GM23338 (cell line): ENCODE data around the gene RNF41. TPM values are rescaled to one million over a fixed set of nuclear protein-coding genes. Genes with fewer than 3 reads are reported as not detected.

Source experiments
- ATAC-seq: fragments of 200-7000 bp; cut with Tn5 transposase; 3 replicates; pipeline ENCODE4 v1.9.1; 2020
- DNase-seq: peaks from one replicate; pipeline ENCODE4 v3.0.0-alpha.2; 2015; ENCODE audit warnings: low spot score
- H2AFZ ChIP-seq: fragments of 200-600 bp; sonication (generic); 2 replicates; pipeline ENCODE4 v1.8.0; 2016; ENCODE audit warnings: antibody characterized with exemption, mild to moderate bottlenecking, moderate library complexity
- H3F3A ChIP-seq: fragments of 200-600 bp; sonication (generic); replicated peaks from 2 replicates; pipeline ENCODE4 v1.8.0; 2017; ENCODE audit warnings: antibody characterized with exemption, mixed run types, low read depth
- H3K27ac ChIP-seq: fragments of 200-600 bp; sonication (generic); 2 replicates; pipeline ENCODE4 v1.6.1; 2016; ENCODE audit warnings: low read depth
- H3K27me3 ChIP-seq: fragments of 200-600 bp; sonication (generic); 2 replicates; pipeline ENCODE4 v1.8.0; 2016; ENCODE audit warnings: mild to moderate bottlenecking, mixed run types, moderate library complexity; ENCODE audit not compliant: insufficient read depth
- H3K36me3 ChIP-seq: fragments of 200-600 bp; sonication (generic); 2 replicates; pipeline ENCODE4 v1.8.0; 2016; ENCODE audit warnings: mild to moderate bottlenecking; ENCODE audit not compliant: insufficient read depth
- H3K4me1 ChIP-seq: fragments of 200-600 bp; sonication (generic); 2 replicates; pipeline ENCODE4 v1.8.0; 2016; ENCODE audit warnings: mild to moderate bottlenecking, moderate library complexity; ENCODE audit not compliant: insufficient read depth
- H3K4me2 ChIP-seq: fragments of 200-600 bp; sonication (generic); 2 replicates; pipeline ENCODE4 v1.7.1; 2017; ENCODE audit warnings: mixed run types
- H3K4me3 ChIP-seq: fragments of 200-600 bp; sonication (generic); 2 replicates; pipeline ENCODE4 v1.6.1; 2016; ENCODE audit warnings: mixed run types
- H3K79me2 ChIP-seq: fragments of 200-600 bp; sonication (generic); replicated peaks from 2 replicates; pipeline ENCODE4 v1.8.0; 2017; ENCODE audit warnings: mild to moderate bottlenecking; ENCODE audit not compliant: insufficient read depth
- H3K9me2 ChIP-seq: fragments of 200-600 bp; sonication (generic); 2 replicates; pipeline ENCODE4 v1.8.0; 2017; ENCODE audit not compliant: insufficient read depth
- H4K20me1 ChIP-seq: fragments of 200-600 bp; sonication (generic); replicated peaks from 2 replicates; pipeline ENCODE4 v1.8.0; 2017; ENCODE audit warnings: mild to moderate bottlenecking; ENCODE audit not compliant: insufficient read depth
- H3K27ac Mint-ChIP-seq: 2 replicates; pipeline ENCODE4 v1.8.0; 2020; ENCODE audit warnings: inconsistent platforms, mild to moderate bottlenecking, moderate library complexity, mixed read lengths
- H3K27me3 Mint-ChIP-seq: 3 replicates; pipeline ENCODE4 v1.8.0; 2022; ENCODE audit warnings: low read depth, mild to moderate bottlenecking, moderate library complexity, mixed read lengths, inconsistent platforms; ENCODE audit not compliant: insufficient read depth, poor library complexity
- H3K36me3 Mint-ChIP-seq: 3 replicates; pipeline ENCODE4 v1.8.0; 2021; ENCODE audit warnings: low read depth, mild to moderate bottlenecking, inconsistent platforms, moderate library complexity, mixed read lengths
- H3K4me1 Mint-ChIP-seq: 3 replicates; pipeline ENCODE4 v1.8.0; 2020; ENCODE audit warnings: mild to moderate bottlenecking, inconsistent platforms, mixed read lengths
- H3K4me3 Mint-ChIP-seq: 3 replicates; pipeline ENCODE4 v1.8.0; 2021; ENCODE audit warnings: moderate library complexity, mild to moderate bottlenecking, inconsistent platforms, mixed read lengths
- H3K9me3 Mint-ChIP-seq: 3 replicates; pipeline ENCODE4 v1.8.0; 2020; ENCODE audit warnings: moderate library complexity, mild to moderate bottlenecking, inconsistent platforms, mixed read lengths
- EZH2phosphoT487 ChIP-seq: fragments of 200-600 bp; sonication (generic); IDR thresholded peaks from one replicate; pipeline ENCODE4 v1.8.1; 2018; ENCODE audit warnings: antibody characterized with exemption; ENCODE audit not compliant: unreplicated experiment
- JUNB ChIP-seq: IDR thresholded peaks from one replicate; pipeline ENCODE4 v1.6.1; 2016; ENCODE audit warnings: antibody characterized with exemption; ENCODE audit not compliant: unreplicated experiment
- NANOG ChIP-seq: IDR thresholded peaks from 2 replicates; pipeline ENCODE4 v1.6.1; 2016; ENCODE audit warnings: antibody characterized with exemption, borderline replicate concordance
- POLR2AphosphoS5 ChIP-seq: IDR thresholded peaks from 2 replicates; pipeline ENCODE4 v1.6.1; 2016; ENCODE audit warnings: antibody characterized with exemption, low read depth
- ZNF114 ChIP-seq: fragments of 250-450 bp; sonication (Bioruptor Pico); IDR thresholded peaks from 2 replicates; pipeline ENCODE4 v1.5.0; 2020; ENCODE audit warnings: mild to moderate bottlenecking, moderate library complexity
- polyA plus RNA-seq: library from polyadenylated mRNA; unstranded; fragments of >200 nt; fragmentation: Nextera tagmentation; extraction: Ambion mirVana; gene quantifications from 2 replicates; pipeline ENCODE4 v1.2.1, GENCODE V29; 2016
- total RNA-seq: library from RNA; depleted of rRNA; stranded (reverse); fragments of >200 nt; shearing (Covaris generic); gene quantifications from 2 replicates; pipeline ENCODE4 v1.2.3, GENCODE V29; 2014
- TF ChIP-seq, protein P1 (sequence below): fragments of 250-450 bp; sonication (Bioruptor Pico); IDR thresholded peaks from 2 replicates; pipeline ENCODE4 v1.5.0; 2020; ENCODE audit warnings: mild to moderate bottlenecking, moderate library complexity
- TF ChIP-seq, protein P2 (sequence below): IDR thresholded peaks from 2 replicates; pipeline ENCODE4 v1.6.1; 2016; ENCODE audit warnings: antibody characterized with exemption

Gene RNF41
- total and polyA plus RNA-seq, 2 experiments from 2014 or later = 15.3 to 77.1 TPM

DNA sequence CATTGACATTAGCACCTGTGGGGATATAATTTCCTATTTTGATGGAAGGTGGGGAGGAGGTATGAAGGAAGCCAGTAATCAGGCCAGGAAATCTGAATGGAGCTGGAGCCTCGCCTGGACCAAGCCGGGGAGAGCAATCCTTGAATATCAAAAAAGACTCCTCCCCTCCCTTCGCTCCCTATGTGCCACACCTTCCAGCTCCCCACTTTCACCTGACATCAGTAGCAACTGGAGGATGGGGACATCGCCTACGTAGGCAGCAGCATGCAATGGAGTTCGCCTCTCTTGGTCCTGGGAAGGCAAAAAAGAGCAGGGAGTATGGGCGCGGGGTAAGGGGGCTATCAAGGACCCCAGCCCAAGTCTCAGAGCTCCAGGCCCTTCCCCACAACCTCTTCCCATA lies 35.3 kb upstream of the RNF41 start:
- Histone ChIP-seq H2AFZ (peak overlapping the region; percentile 84; the same call in 1 of the 2 replicates), H3K9me2 (no peaks in the 10 kb centered on the region), H3K79me2 (peaks cover 13% of the 10 kb centered on the region; the same call in 1 of the 2 replicates), H3K4me3 (peak overlapping the region; percentile 95), H3K4me2 (peak overlapping the region; percentile 99), H3K27ac (no peak overlapping the region; the same call in 1 of the 2 replicates), H3K36me3 (peaks cover 43% of the 10 kb centered on the region), H3K4me1 (peaks cover 17% of the 10 kb centered on the region), H4K20me1 (peaks cover 16% of the 10 kb centered on the region), H3K27me3 (no peaks in the 10 kb centered on the region), H3F3A (peaks cover 27% of the 10 kb centered on the region)
- Mint-ChIP-seq H3K27me3 (peaks cover 17% of the 10 kb centered on the region), H3K27ac (peak overlapping the region; percentile 29; the same call in 1 of the 2 replicates), H3K9me3 (no peaks in the 10 kb centered on the region; the same call in 1 of the 3 replicates), H3K36me3 (peaks cover 45% of the 10 kb centered on the region), H3K4me1 (peaks cover 18% of the 10 kb centered on the region), H3K4me3 (peak overlapping the region; percentile 94)
- no peak for TF ChIP-seq JUNB
- TF ChIP-seq, protein P1, sequence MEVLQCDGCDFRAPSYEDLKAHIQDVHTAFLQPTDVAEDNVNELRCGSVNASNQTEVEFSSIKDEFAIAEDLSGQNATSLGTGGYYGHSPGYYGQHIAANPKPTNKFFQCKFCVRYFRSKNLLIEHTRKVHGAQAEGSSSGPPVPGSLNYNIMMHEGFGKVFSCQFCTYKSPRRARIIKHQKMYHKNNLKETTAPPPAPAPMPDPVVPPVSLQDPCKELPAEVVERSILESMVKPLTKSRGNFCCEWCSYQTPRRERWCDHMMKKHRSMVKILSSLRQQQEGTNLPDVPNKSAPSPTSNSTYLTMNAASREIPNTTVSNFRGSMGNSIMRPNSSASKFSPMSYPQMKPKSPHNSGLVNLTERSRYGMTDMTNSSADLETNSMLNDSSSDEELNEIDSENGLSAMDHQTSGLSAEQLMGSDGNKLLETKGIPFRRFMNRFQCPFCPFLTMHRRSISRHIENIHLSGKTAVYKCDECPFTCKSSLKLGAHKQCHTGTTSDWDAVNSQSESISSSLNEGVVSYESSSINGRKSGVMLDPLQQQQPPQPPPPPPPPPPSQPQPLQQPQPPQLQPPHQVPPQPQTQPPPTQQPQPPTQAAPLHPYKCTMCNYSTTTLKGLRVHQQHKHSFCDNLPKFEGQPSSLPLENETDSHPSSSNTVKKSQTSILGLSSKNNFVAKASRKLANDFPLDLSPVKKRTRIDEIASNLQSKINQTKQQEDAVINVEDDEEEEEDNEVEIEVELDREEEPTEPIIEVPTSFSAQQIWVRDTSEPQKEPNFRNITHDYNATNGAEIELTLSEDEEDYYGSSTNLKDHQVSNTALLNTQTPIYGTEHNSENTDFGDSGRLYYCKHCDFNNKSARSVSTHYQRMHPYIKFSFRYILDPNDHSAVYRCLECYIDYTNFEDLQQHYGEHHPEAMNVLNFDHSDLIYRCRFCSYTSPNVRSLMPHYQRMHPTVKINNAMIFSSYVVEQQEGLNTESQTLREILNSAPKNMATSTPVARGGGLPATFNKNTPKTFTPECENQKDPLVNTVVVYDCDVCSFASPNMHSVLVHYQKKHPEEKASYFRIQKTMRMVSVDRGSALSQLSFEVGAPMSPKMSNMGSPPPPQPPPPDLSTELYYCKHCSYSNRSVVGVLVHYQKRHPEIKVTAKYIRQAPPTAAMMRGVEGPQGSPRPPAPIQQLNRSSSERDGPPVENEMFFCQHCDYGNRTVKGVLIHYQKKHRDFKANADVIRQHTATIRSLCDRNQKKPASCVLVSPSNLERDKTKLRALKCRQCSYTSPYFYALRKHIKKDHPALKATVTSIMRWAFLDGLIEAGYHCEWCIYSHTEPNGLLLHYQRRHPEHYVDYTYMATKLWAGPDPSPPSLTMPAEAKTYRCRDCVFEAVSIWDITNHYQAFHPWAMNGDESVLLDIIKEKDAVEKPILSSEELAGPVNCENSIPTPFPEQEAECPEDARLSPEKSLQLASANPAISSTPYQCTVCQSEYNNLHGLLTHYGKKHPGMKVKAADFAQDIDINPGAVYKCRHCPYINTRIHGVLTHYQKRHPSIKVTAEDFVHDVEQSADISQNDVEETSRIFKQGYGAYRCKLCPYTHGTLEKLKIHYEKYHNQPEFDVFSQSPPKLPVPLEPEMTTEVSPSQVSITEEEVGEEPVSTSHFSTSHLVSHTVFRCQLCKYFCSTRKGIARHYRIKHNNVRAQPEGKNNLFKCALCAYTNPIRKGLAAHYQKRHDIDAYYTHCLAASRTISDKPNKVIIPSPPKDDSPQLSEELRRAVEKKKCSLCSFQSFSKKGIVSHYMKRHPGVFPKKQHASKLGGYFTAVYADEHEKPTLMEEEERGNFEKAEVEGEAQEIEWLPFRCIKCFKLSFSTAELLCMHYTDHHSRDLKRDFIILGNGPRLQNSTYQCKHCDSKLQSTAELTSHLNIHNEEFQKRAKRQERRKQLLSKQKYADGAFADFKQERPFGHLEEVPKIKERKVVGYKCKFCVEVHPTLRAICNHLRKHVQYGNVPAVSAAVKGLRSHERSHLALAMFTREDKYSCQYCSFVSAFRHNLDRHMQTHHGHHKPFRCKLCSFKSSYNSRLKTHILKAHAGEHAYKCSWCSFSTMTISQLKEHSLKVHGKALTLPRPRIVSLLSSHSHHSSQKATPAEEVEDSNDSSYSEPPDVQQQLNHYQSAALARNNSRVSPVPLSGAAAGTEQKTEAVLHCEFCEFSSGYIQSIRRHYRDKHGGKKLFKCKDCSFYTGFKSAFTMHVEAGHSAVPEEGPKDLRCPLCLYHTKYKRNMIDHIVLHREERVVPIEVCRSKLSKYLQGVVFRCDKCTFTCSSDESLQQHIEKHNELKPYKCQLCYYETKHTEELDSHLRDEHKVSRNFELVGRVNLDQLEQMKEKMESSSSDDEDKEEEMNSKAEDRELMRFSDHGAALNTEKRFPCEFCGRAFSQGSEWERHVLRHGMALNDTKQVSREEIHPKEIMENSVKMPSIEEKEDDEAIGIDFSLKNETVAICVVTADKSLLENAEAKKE = no peak
- no peak for TF ChIP-seq POLR2AphosphoS5
- TF ChIP-seq, protein P2, sequence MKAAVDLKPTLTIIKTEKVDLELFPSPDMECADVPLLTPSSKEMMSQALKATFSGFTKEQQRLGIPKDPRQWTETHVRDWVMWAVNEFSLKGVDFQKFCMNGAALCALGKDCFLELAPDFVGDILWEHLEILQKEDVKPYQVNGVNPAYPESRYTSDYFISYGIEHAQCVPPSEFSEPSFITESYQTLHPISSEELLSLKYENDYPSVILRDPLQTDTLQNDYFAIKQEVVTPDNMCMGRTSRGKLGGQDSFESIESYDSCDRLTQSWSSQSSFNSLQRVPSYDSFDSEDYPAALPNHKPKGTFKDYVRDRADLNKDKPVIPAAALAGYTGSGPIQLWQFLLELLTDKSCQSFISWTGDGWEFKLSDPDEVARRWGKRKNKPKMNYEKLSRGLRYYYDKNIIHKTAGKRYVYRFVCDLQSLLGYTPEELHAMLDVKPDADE = no peak
- no peak for TF ChIP-seq ZNF114 (CRISPR knock-in tag)
- TF ChIP-seq EZH2phosphoT487 = no peak
- TF ChIP-seq NANOG = no peak
- DNase-seq (peak; percentile 43), ATAC-seq (peak; percentile 17)
